Measurements from ENCODE around the gene KRTAP9-6.
"Not testable (repeated sequence)": the region's sequence is repeated elsewhere in the genome, so short reads cannot be mapped to it uniquely, and the experiment has no call there.

The KRTAP9-6 gene

GRCh38 chr17:41265078-41265477, at the start of gene KRTAP9-6:
Gene KRTAP9-6 (plus strand): TSS chr17:41265378. CDS start chr17:41265378, 0 bp downstream.
- no peak for DNase-seq

GRCh38 chr17:41215681-41216080, 49.5 kb upstream of the KRTAP9-6 start:
- DNase-seq, result no peak

- DNase-seq, result no peak
These were observed 41.4 kb upstream of the KRTAP9-6 start for GRCh38 chr17:41223821-41224220.

GRCh38 chr17:41226051-41226450, 39.1 kb upstream of the KRTAP9-6 start:
- DNase-seq, result no peak

- not testable (repeated sequence) for DNase-seq
These were observed 38.5 kb upstream of the KRTAP9-6 start, which contains the start of gene KRTAP9-2 for GRCh38 chr17:41226598-41227095. Gene KRTAP9-2 (plus strand): TSS chr17:41226648. CDS start chr17:41226655, 7 bp downstream.

- DNase-seq, result no peak
These were observed 35.1 kb upstream of the KRTAP9-6 start for GRCh38 chr17:41230094-41230493.

- no peak for DNase-seq
These were observed 33.4 kb upstream of the KRTAP9-6 start for GRCh38 chr17:41231731-41232130.

- not testable (repeated sequence) for DNase-seq
These were observed 32.6 kb upstream of the KRTAP9-6 start, which contains the start of gene KRTAP9-3 for GRCh38 chr17:41232399-41233105. Gene KRTAP9-3 (plus strand): TSS chr17:41232449. CDS start chr17:41232502, 53 bp downstream.

GRCh38 chr17:41237116-41237515, 28.1 kb upstream of the KRTAP9-6 start:
- not testable (repeated sequence) for DNase-seq

GRCh38 chr17:41237949-41238437, 27.2 kb upstream of the KRTAP9-6 start, which contains the start of gene KRTAP9-8:
Gene KRTAP9-8 (plus strand): TSS chr17:41237999. CDS start chr17:41238052, 53 bp downstream.
- not testable (repeated sequence) for DNase-seq

- not testable (repeated sequence) for DNase-seq
These were observed 18.0 kb upstream of the KRTAP9-6 start for GRCh38 chr17:41246995-41247787.

GRCh38 chr17:41249637-41250240, 15.4 kb upstream of the KRTAP9-6 start, which contains the start of gene KRTAP9-4:
Gene KRTAP9-4 (plus strand): TSS chr17:41249687. CDS start chr17:41249721, 34 bp downstream.
- not testable (repeated sequence) for DNase-seq

GRCh38 chr17:41251261-41251660, 13.9 kb upstream of the KRTAP9-6 start:
- DNase-seq, result no peak

- DNase-seq, result no peak
These were observed 10.3 kb upstream of the KRTAP9-6 start for GRCh38 chr17:41254861-41255260.

GRCh38 chr17:41255381-41256290, 9.5 kb upstream of the KRTAP9-6 start, which contains the start of gene KRTAP9-9:
Gene KRTAP9-9 (plus strand): TSS chr17:41255384.
- not testable (repeated sequence) for DNase-seq

- DNase-seq, result no peak
These were observed 8.9 kb upstream of the KRTAP9-6 start for GRCh38 chr17:41256291-41256685.

GRCh38 chr17:41258406-41258805, 6.8 kb upstream of the KRTAP9-6 start:
- DNase-seq, result no peak

- no peak for DNase-seq
These were observed 2.0 kb upstream of the KRTAP9-6 start for GRCh38 chr17:41263212-41263611.

GRCh38 chr17:41264599-41264998, 579 bp upstream of the KRTAP9-6 start:
- no peak for DNase-seq

- DNase-seq, result no peak
These were observed 2.5 kb downstream of the KRTAP9-6 start for GRCh38 chr17:41267711-41268110.

- not testable (repeated sequence) for DNase-seq
These were observed 6.1 kb downstream of the KRTAP9-6 start for GRCh38 chr17:41271323-41271722.

Data from C1 segment of cervical spinal cord (tissue), 14 donors.